M059J (cell line): ENCODE results near the gene SLX4IP. TPM values are rescaled to one million over a fixed set of nuclear protein-coding genes. Genes with fewer than 3 reads are reported as not detected.
A peak's percentile ranks its signal among the peaks of the same experiment; 100 is the strongest.

Source experiments
- DNase-seq: peaks from one replicate; pipeline ENCODE4 v3.0.0-alpha.2; 2012; ENCODE audit warnings: low read depth
- total RNA-seq: library from RNA; depleted of rRNA; stranded (reverse); fragments of >200 nt; shearing (Covaris generic); gene quantifications from 2 replicates; pipeline ENCODE4 v1.2.3, GENCODE V29; 2014

The SLX4IP gene
- total RNA-seq, 1 experiment from 2014 or later, result 10.3 TPM

DNA sequence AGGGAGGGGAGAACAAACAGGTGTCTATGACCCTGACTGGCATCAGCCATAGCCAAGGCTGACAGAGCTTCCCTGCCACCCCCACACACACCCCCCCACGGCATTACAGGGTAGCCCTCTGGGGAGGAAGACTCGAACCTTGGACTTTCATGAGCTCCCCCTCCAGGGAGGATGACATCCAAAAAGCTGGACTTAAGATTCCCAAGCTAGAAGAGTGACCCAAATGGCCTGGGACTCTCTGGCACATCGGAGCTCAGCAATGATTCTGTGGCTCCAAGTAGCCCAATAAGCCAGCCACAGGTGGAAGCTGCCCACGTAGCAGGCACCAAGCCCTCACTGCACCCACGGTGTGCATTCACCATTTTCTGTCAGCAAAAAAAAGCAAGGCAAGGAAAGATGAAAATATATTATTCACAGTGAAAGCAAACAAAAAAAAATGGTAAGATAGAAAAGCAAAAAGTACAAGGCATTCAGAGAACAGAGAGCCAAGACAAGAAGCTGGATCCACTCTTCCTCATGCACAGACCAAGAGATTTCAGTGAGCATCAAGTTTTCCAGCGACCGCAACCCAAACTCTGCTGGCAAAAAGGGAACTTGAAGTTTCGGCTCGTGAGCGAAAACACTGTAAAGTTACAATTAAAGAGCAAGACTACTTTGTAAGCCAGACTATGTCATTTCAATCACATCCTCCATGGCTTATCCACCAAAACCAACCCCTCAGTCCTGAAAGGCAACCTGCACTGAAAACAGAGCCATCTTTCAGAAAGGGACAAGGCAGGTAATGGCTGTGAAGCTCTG is 227.8 kb downstream of the SLX4IP start:
- no peak for DNase-seq

DNA sequence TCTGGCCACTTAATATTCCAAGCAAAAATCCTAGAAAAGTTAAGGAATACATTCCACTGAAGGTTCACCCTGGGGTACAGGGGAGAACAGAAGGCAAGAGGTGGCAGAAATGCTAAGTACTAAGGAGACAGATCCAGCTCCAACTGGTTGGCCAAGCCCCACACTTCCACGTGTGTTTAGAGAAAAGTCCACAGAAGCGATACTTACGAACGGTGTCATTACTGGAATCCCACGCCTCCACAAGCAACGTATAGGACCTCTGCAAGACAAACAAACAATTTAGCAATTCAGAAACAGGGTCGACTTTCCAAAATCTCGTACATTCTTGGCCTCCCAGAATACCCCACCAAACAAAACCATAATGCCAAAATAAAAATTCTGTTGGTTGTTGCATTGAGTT is 228.7 kb downstream of the SLX4IP start:
- no peak for DNase-seq

DNA sequence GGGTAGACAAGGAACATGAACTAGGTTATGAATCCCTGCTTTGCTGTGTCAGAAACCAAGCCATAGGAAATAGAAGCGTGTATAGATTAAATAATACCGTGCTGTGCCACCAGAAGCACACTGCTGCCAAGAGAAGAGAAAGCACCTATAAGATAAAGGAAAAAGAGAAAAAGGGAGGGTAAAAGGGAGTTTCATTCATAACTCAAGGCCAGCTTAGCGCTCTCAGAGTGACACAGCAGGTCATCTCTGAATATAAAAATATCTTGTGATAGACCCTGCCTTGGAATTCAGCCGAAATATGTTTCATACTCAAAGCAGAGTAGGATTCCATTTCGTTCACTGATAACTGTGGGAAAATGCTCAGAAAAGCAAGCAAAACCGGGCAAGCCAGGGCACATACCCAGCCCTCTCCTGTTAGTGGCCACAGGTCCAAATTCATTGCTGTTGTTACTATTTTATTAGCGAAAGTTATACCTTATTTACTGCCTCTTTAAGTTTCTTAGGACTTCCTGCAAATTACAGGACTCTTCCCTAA is 230.0 kb downstream of the SLX4IP start:
- DNase-seq, result no peak

DNA sequence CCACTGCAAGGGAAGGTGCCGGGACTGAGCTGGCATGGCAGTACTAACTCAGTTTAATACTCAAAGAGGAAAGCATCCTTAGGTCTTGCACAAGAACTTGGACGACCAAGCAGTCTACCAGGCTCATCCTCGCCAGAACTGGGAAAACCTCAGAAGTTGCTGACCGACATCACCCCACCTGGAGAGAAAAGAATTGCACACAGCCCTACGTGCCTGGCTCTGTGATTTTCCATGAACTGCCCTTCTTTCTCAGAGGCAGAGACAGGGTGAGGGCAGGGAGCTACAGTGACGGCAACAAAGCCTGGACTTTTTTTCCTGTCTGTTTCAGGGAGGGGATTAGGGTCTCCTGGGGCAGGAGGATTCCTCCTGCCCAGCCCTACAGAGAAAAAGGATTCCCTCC is 230.7 kb downstream of the SLX4IP start:
- no peak for DNase-seq

DNA sequence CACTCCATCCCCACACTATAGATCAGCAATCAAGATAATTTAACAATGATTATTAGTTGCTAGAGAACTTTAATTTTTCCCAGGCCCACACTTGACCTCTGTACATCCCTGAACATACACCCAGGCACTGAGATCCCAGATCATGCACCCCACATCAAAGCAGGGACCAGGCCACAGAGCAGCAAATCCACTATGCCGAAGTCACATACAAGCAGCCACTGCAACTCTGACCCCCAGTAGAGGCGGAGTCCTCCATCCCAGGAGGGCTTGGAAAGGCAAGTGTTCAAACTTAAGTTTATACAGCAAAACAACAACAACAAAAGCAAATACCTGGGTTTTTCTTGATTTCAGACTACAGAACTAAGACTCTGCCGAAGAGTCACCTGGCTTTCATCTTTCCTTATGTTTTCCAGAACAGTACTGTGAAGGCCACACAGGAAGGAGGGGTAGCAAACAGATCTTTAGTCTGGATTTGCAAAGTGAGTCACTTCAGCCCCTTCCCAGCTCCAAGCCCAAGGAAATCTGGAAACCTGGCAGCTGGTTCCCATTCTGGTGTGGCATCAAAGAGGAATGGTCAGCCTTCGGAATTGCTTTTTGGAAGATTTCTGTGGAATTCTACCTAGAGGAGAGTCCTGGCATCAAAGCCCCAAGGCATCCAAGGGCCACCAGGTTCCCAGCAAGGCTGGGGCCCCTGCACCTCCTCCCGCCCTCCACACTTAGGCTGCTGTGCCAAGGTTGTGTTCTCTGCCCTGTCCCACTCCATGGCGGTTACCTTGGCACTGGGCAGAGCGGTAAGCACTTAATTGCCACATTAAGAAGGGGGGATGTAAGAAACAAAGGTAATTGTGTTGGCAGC is 231.3 kb downstream of the SLX4IP start:
- peak; percentile 39 for DNase-seq

DNA sequence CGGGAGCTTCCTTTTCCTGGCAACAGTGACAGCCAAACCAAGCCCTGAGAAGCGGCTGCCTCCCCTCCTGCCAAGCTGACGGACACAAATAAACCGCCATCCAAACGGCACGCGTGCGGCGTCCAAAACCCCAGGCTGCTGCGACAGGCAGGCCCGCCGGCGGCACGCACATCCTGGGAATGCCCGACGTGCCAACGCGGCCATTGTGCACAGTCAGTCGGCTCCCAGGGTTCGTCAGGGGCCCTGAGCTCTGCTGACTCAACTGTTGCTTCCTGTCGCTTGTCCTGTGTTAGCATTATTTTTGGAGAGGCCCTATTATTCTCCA is 231.9 kb downstream of the SLX4IP start:
- DNase-seq, result peak; percentile 93

DNA sequence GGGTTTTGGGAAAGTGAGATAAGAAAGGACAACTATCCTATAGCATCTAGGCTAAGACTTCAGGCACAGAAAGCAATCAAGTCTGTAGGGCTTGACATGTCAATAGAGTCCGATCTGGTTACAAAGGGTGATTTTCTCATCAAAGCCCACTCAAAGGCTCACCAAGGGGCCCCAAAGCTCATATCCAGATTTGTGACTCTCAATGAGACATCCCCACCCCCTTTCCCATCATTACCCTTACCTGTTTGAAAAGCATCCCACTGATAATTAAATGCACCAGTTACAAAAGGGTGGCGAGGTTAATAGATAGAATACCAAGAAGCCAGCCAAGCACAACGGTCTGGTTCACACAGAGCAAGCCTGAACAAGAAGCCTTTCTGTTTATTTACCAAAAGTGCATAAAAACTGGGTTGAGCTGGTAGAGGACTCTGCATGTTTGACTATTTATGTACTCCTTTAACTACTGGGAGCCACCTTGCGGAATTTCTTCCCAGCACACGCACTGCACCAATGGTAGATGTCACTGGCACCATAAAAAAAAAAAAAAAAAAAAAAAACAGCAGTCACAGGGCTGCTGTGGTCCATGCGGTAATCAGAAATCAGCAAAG is 232.6 kb downstream of the SLX4IP start:
- no peak for DNase-seq

DNA sequence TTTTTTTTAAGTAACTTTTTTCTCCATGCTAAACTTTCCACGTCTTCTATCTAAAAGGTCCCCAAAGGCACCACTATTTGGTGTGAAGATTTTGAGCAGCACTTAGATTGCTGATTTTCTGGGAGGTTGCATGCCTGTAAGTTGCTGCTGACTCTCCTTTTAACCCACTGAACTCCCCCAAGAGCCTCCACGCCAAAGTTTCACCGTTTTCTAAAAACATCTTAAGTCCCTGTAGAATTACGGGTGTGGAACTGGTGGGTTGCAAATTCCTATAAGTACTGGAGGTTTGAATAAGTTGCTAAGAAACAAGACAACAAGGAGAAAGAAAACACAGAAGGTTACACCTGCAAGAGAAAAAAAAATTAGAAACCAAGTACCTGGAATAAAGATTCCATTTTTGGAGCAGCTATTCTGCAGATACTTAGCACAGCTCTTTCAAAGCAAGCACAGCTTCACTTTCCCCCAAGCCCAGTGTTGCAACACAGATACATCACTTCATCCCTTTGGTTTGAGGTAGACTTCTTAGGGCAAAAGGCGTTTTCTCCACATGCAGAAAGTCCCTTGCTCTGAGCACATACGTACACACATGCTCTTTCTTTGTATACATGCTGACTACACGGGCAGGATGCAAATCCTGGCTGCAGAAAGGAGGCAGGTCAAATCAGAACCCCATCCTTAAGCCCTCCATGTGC is 233.7 kb downstream of the SLX4IP start:
- no peak for DNase-seq

DNA sequence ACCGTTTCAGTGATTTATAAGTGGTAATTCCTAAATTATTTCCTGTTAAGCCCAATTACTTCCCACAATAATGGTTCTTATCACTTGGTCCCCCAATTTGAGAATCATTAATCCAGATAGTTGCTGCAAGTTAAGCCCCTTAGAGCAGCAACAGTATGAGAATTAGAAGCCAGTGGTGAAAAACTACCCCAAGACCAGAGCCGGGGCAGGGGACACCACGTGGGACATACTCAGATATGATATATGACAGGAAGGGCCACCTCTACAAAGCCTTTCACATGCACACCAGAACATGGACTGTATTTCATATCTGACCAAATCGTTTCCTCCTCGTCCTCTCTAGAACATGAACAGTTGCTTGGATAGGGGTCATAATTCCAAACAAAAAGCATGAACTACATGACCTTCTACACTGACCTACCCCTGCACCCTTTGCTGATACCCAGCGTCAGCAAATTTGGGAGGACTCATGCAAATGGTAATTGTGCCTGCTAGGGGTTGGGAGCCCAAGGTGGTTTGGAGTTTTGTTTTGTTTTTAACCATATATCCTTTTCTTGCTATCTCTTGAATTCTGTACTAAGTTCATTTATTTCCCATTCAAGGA is 234.8 kb downstream of the SLX4IP start:
- no peak for DNase-seq

DNA sequence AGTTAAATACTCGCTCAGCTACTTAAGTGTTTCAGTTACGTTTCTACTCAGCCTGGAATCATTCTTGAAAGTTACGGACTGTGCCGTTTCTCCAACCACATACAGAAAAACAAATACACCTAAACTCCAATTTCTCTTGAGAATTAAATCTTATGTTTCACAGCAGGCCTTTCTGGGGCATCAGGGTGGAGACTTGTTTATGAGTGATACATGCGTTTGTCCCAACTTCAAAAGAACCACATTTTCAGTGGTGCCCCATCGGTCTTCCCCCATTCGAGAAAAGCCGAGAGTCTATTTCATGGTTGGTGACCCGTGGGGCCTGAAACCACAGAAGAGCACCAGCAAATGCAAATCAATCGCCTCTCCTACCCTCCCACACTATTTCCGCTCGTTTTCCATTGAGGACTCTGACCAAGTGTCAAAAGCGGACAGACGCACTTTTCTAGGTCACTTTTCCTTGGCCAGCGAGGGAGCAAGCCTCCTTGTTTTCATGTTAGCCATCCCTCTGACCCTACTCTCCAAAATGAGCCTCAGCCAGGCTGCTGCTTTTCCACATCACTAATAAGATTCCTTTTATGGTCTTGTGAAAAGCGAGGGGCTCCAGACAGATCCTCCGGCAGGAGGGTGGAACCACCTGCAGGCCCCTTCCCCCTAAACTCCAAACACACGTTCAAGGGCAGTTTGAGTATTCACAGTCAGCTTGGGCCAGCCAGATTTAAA is 235.6 kb downstream of the SLX4IP start:
- DNase-seq, result no peak

DNA sequence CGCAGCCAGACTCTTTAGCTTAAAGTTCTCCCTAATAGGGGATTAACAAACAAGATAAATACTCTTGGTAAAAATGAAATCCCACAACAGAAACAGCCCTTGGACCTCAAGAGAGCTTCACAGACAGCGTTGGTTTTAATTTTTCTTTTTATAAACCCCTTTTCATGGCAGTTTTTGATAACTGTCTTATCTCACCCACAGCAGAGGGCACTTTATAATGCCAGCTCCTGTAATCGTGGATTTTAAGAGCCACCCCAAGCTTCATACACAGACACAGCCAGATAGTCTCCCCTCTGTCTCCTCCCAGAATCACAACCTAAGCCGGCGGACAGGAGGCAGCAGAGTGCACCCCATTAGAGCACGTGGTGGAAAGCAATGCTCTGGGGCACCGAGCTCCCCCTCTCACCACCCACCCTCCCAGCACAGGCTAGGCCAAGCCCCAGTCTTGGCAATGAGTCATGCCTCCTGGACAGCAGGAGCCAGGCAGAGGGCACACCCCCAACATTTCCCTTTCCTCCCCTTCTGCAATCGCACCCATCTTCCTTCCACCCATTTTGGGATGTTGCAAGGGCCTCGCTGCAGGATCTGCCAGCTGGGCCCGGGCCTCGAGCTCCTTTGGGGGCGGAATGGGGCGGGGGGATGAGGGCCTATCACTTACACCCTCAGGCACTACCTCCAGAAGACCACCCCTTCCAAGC is 236.3 kb downstream of the SLX4IP start:
- peak; percentile 99 for DNase-seq

DNA sequence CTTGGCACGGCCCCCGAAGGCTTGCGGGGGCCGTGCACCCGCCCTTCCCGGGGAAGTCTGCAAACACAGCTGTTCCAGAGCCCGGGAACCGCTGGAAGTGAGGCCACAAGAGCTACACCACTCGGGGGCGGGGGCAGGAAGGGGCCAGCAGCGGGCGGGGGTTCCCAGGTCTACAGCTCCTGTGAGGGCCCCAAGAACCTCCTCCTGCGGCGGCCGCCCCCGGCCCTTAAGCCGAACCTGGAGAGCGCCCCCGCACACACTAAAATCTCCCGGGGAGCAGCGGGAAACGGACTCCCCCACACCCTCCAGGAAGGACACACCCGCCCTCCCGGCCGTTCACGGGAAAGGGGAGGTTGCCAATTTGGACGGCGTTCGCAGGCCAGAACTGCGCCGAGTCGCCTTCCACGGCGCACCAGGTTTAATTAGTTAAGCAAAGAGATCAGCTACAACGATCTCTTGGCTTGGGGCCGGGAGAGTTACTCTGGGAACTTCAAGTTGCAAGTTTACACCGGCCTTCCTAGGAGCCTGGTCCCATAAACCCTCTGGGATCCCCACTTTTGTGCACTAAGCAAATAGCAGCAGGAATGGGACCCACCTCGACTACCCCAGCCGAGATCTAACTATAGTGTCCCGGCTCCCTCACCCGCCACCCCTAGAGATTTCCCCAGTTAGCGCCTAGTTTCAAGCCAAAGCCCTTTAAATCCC is 237.0 kb downstream of the SLX4IP start:
- DNase-seq, result peak; percentile 79

DNA sequence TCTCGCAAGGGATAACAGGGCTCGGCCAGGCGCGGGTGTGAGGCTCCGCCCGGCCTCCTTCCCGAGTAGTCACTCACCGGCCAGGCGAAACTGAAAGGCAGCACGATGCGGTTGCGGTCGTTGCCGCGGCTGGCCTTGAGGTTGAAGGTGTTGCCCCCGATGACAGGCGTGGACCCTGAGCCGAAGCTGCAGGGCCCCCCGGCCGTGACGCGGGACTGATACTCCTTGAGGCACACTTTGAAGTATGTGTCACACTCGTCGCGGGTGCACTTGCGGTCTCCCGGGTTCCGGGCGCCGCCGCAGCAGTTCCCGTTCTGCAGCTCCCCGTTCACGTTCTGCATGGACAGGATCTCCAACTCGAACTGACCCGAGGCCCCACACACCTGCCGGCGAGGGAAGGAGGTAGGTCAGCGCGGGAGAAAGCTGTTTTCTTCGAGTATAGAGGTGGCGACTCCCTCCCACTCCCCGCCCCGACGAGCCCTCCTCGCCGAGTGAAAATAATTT is 237.6 kb downstream of the SLX4IP start:
- peak; percentile 81 for DNase-seq

DNA sequence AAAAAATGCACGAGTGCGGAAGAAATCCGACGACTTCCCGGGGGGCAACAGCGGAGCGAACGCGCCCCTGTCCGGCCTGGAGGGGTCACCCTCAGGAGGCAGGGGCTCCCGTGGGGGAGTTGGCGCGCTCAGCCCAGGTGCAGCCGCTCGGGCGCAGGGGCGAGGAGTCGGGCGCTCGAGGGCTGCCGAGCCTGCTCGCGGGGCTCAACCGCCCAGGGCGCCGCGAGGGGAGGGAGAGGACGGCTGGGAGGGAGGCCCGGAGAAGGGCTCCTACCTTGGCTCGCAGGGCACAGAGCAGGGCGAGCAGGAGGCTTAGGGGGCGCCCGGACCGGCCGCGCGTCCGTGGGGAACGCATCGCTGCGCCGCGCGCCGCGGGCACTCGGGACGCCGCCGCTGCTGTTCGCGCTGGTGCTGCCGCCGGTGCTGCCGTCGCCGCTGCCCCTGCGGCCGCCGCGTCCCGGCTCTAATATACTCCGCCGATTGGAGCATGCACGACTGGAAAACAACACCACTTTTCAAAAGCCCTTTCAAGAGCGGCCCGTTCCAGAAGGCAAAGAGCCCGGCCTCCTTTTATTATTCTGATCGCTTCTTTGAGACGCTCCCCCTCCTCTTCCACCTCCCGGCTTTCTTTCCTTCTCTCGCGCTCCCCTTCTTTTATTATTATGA is 238.2 kb downstream of the SLX4IP start:
- peak; percentile 74 for DNase-seq

DNA sequence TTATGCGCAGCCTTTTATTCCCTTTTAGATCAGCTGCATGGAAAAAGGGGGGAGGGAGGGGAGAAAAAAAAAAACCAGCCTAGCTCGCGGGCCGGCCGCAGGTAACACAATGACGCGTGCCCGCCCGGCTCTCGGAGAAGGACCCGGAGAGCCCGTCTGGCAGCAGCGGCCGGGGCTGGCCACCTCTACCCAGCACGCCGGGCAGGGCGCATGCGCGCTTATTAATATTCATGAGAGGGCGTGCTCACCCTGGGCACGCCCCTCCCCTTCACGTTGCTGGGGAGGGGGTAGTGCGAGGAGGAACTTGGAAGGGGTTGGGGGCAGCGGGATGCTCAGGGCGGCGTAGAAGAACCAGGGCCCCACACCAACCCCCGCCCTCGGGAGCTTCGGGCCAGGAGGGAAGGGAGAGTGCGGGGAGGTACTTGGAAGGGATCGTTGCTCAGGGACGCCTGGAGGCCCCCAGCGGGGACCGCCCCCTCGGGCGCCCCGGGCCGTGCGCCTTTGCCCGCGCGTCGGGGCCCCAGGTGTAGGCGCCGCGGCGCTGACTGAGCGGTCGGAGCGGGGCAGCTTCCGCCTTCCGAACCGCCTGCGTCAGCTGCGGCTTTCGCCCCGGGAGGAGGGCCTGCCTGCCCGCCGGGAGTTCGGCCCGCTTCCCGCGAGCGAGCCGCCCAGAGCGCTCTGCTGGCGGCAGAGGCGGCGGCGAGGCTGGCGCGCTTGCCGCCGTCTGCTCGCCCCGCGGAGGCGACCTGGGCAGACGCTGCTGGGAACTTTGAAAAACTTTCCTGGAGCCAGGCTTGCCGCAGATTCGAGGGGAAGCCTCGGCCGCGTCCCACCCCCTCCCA is 239.0 kb downstream of the SLX4IP start, which contains the start of gene JAG1:
Gene JAG1, minus strand, starts transcription at position 158 of the 842 bp plus-strand sequence. CDS start 469 bp downstream, outside the sequence.
- peak; percentile 97 for DNase-seq

DNA sequence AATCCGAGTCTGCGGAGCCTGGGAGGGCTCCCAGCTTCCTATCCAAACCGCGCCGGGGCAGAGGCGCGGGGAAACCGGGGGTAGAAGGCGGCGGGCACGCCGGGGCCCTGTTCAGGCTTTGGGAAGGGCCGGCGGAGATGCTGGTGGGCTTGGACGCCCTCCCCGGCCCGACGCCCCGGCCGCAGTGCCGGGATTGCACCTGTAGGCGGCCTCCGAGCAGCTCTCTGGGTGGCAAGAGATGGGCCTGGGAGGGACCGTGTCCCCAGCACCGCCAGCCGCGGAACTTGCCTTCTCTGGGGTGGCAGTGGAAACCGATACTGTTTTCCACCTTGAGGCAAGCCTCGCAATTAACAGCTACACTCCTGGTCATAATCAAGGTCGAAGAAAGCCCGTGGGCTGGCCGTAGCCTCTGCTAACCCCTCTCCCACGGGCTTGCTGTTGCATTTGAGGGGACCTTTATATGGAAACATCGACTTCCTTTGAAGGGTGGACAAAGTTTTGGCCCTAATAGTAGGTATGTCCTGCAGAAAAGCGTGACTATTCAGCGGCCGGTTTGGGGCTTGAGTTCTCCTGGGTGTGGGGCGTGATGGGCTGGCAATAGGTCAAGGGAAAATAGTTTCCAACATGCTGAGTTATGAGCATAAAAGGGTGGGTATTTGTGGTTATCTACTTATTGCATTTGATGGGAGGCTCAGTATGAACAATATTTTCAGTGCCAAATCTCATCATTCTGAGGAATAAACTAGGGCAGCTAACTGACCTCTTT is 239.8 kb downstream of the SLX4IP start:
- peak; percentile 86 for DNase-seq

DNA sequence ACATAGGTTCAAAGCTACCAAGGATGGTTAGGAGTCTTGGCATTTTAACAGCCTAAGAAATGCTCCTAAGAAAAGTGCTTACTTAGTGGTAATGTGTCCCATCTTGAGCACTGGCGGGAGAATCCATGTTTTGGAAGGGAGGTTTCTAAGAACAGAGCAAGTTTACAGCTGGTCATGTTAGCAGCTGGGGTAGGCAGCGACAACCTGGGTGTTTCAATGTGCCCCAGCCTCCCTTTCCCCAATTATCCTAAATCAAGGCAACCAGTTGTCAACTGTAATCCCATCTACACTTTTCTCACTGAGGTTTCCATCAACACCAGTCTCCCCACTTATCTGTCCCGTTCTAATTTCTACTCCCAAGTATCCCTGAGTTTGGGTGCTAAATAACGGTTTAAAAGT is 240.3 kb downstream of the SLX4IP start:
- peak; percentile 11 for DNase-seq
